CD14-positive monocyte (primary cell): ENCODE measurements around the gene API5. TPM values are rescaled to one million over a fixed set of nuclear protein-coding genes. Genes with fewer than 3 reads are reported as not detected.

Experiments used
- DNase-seq, 3 donors: peaks; one replicate each; pipeline ENCODE4 v3.0.0-alpha.2; 2011 to 2022
- H2AFZ ChIP-seq: 2 replicates; pipeline ENCODE4 v1.6.0; 2012; ENCODE audit warnings: mild to moderate bottlenecking, low read depth, low read length, inconsistent platforms; ENCODE audit not compliant: insufficient read depth, poor library complexity, severe bottlenecking
- H3K27ac ChIP-seq, 2 donors: 1 replicate in 1 of 2; 2 replicates in 1 of 2; pipeline ENCODE4 v1.5.1; 2012 to 2013; ENCODE audit warnings: low read length in 2 of 2, control low read depth in 1 of 2, inconsistent platforms in 1 of 2, low read depth in 1 of 2, mild to moderate bottlenecking in 1 of 2
- H3K27me3 ChIP-seq, 2 donors: one replicate each; pipeline versions ENCODE4 v1.6.0 to v1.6.1; 2011 to 2013; ENCODE audit warnings: low read length in 2 of 2; ENCODE audit not compliant: control insufficient read depth in 2 of 2, insufficient read depth in 2 of 2
- H3K36me3 ChIP-seq, 2 donors: replicated peaks in 1 of 2; 1 replicate in 1 of 2; 2 replicates in 1 of 2; pipeline versions ENCODE4 v1.5.1 to v1.6.1; 2012 to 2013; ENCODE audit warnings: low read length in 2 of 2, control low read depth in 1 of 2, inconsistent platforms in 1 of 2, mild to moderate bottlenecking in 1 of 2; ENCODE audit not compliant: insufficient read depth in 2 of 2, control insufficient read depth in 1 of 2
- H3K4me1 ChIP-seq, 2 donors: 1 replicate in 1 of 2; 2 replicates in 1 of 2; pipeline versions ENCODE4 v1.5.1 to v1.6.1; 2012 to 2013; ENCODE audit warnings: low read length in 2 of 2, control low read depth in 1 of 2, inconsistent platforms in 1 of 2, mild to moderate bottlenecking in 1 of 2, moderate library complexity in 1 of 2; ENCODE audit not compliant: insufficient read depth in 2 of 2, control insufficient read depth in 1 of 2
- H3K4me2 ChIP-seq: replicated peaks from 2 replicates; pipeline ENCODE3; 2012; ENCODE audit warnings: low read length, moderate library complexity, mild to moderate bottlenecking; ENCODE audit not compliant: poor library complexity, severe bottlenecking; ENCODE audit errors: extremely low read depth
- H3K4me3 ChIP-seq, 3 experiments: fragments of 200-600 bp in 1 of 3; sonication (generic) in 1 of 3; replicated peaks in 1 of 3; 1 replicate in 2 of 3; 2 replicates in 1 of 3; pipeline ENCODE4 v1.5.1; 2011 to 2013; ENCODE audit warnings: low read length in 3 of 3, mild to moderate bottlenecking in 3 of 3, control low read depth in 2 of 3, low read depth in 2 of 3, inconsistent platforms in 1 of 3, moderate library complexity in 1 of 3
- H3K79me2 ChIP-seq: 2 replicates; pipeline ENCODE4 v1.6.0; 2012; ENCODE audit warnings: mild to moderate bottlenecking, control low read depth, inconsistent platforms, low read length, moderate library complexity; ENCODE audit not compliant: insufficient read depth
- H3K9ac ChIP-seq: 2 replicates; pipeline ENCODE4 v1.6.0; 2017; ENCODE audit warnings: low read length, mild to moderate bottlenecking; ENCODE audit not compliant: insufficient read depth, poor library complexity, severe bottlenecking
- H3K9me3 ChIP-seq, 2 donors: replicated peaks in 1 of 2; 1 replicate in 1 of 2; 2 replicates in 1 of 2; pipeline versions ENCODE4 v1.5.1 to v1.6.1; 2012 to 2013; ENCODE audit warnings: low read length in 2 of 2, control low read depth in 1 of 2; ENCODE audit not compliant: control insufficient read depth in 1 of 2, insufficient read depth in 1 of 2
- H4K20me1 ChIP-seq: 2 replicates; pipeline ENCODE4 v1.6.0; 2012; ENCODE audit warnings: mild to moderate bottlenecking, low read length, control low read depth, moderate library complexity; ENCODE audit not compliant: insufficient read depth
- H3K27ac Mint-ChIP-seq, 7 donors: one replicate each; pipeline ENCODE4 v1.8.0; 2020; ENCODE audit warnings: mild to moderate bottlenecking in 7 of 7, mixed read lengths in 7 of 7, moderate library complexity in 6 of 7, inconsistent platforms in 2 of 7
- H3K27me3 Mint-ChIP-seq, 3 donors: one replicate each; pipeline ENCODE4 v1.8.0; 2021 to 2022; ENCODE audit warnings: low read depth in 3 of 3, mild to moderate bottlenecking in 3 of 3, mixed read lengths in 3 of 3, moderate library complexity in 3 of 3, inconsistent platforms in 1 of 3
- H3K36me3 Mint-ChIP-seq, 2 donors: one replicate each; pipeline ENCODE4 v1.8.0; 2020; ENCODE audit warnings: mixed read lengths in 2 of 2, inconsistent platforms in 1 of 2, mild to moderate bottlenecking in 1 of 2
- H3K4me1 Mint-ChIP-seq: one replicate; pipeline ENCODE4 v1.8.0; 2020; ENCODE audit warnings: mild to moderate bottlenecking, mixed read lengths
- H3K4me3 Mint-ChIP-seq, 2 donors: one replicate each; pipeline ENCODE4 v1.8.0; 2020; ENCODE audit warnings: mild to moderate bottlenecking in 2 of 2, mixed read lengths in 2 of 2, moderate library complexity in 1 of 2
- H3K9me3 Mint-ChIP-seq, 7 donors: one replicate each; pipeline ENCODE4 v1.8.0; 2020 to 2022; ENCODE audit warnings: mixed read lengths in 7 of 7, mild to moderate bottlenecking in 6 of 7, moderate library complexity in 6 of 7, inconsistent platforms in 2 of 7
- CTCF ChIP-seq: fragments of 200-600 bp; IDR thresholded peaks from one replicate; pipeline ENCODE4 v1.8.0; 2022; ENCODE audit warnings: antibody characterized with exemption, mild to moderate bottlenecking
- WGBS: methylation state at CpG from one replicate; pipeline ENCODE4 v1.1.5; 2013; ENCODE audit warnings: missing lambda C conversion rate; ENCODE audit not compliant: insufficient coverage; 5-methylcytosine and 5-hydroxymethylcytosine counted together
- intact Hi-C, 2 donors: fragments of 100-400 bp; cut with micrococcal nuclease; formaldehyde crosslinking; loops; one replicate each; pipeline versions ENCODE4 v1.15.0 to v1.15.1; 2023
- polyA plus RNA-seq, 3 donors: library from polyadenylated mRNA; depleted of rRNA in 1 of 3; unstranded in 2 of 3; stranded (reverse) in 1 of 3; fragments of 300-500 nt in 2 of 3; fragments of >200 nt in 1 of 3; fragmentation: Illumina TruSeq in 2 of 3; gene quantifications; 1 replicate in 2 of 3; 2 replicates in 1 of 3; pipeline ENCODE4 v1.2.3, GENCODE V29; 2012 to 2021

API5 gene
- polyA plus RNA-seq, 3 donors, result 17.1 to 84.0 (median 65.9) TPM

DNA sequence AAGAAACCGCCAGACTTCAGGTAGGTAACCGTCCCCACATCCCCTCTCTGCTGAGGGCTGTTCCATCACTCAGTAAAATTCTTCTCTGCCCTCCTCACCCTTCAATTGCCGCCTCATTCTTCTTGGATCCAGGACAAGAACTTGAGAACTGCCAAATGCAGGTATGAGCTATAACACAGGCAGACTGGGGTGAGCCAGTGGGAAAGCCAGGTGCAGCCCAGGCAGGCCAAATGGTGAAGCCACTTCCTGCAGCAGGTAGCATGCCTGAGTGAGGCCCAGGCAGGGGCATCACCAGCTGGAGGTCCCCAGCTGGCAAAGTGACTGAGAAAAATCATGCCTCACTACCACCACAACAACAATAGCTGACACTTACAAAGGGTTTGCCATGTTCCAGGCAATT is 22.4 kb upstream of the API5 start:
- H3K4me2 ChIP-seq, result no peak overlapping the region
- WGBS, result 100% methylated on average over 3 of the region's 3 CpGs
- intact Hi-C loops, result no loop called here
- H3K9me3 Mint-ChIP-seq, result peaks cover 0 to 13% (median 8%) of the 10 kb centered on the region in 7 donors
- H3K27me3 Mint-ChIP-seq, result peaks cover 6 to 12% (median 7%) of the 10 kb centered on the region in 3 donors
- no peaks in the 10 kb centered on the region for H3K79me2 ChIP-seq
- H3K27me3 ChIP-seq, result no peaks in the 10 kb centered on the region
- H3K4me1 ChIP-seq, result no peaks in the 10 kb centered on the region
- H2AFZ ChIP-seq, result no peak overlapping the region
- H3K4me1 Mint-ChIP-seq, result no peaks in the 10 kb centered on the region
- DNase-seq, result no peak
- no peak overlapping the region for H3K27ac Mint-ChIP-seq
- no peaks in the 10 kb centered on the region for H3K9me3 ChIP-seq
- H3K36me3 Mint-ChIP-seq, result no peaks in the 10 kb centered on the region
- H4K20me1 ChIP-seq, result no peaks in the 10 kb centered on the region
- no peak overlapping the region for H3K27ac ChIP-seq
- no peak overlapping the region for H3K9ac ChIP-seq
- TF ChIP-seq CTCF, result no peak
- H3K4me3 ChIP-seq, result no peak overlapping the region
- no peak overlapping the region for H3K4me3 Mint-ChIP-seq
- no peaks in the 10 kb centered on the region for H3K36me3 ChIP-seq

GRCh38 chr11:43298397-43298796 is 13.4 kb upstream of the API5 start:
- Histone ChIP-seq H4K20me1 (no peaks in the 10 kb centered on the region), H3K4me1 (no peaks in the 10 kb centered on the region), H2AFZ (peak overlapping the region; percentile 41), H3K4me3 (no peak overlapping the region), H3K27me3 (no peaks in the 10 kb centered on the region), H3K36me3 (no peaks in the 10 kb centered on the region), H3K4me2 (no peak overlapping the region), H3K9me3 (peaks cover 4 to 13% of the 10 kb centered on the region in 2 donors), H3K27ac (no peak overlapping the region), H3K9ac (no peak overlapping the region), H3K79me2 (no peaks in the 10 kb centered on the region)
- H3K36me3 Mint-ChIP-seq, result no peaks in the 10 kb centered on the region
- H3K27ac Mint-ChIP-seq, result no peak overlapping the region
- no peaks in the 10 kb centered on the region for H3K4me1 Mint-ChIP-seq
- H3K4me3 Mint-ChIP-seq, result no peak overlapping the region
- 0% methylated on average over 1 of the region's 7 CpGs for WGBS
- no peak for TF ChIP-seq CTCF
- DNase-seq, result no peak
- intact Hi-C loops, result no loop called here
- H3K27me3 Mint-ChIP-seq, result peaks cover 6 to 7% (median 6%) of the 10 kb centered on the region in 3 donors
- H3K9me3 Mint-ChIP-seq, result peaks cover 3 to 29% (median 17%) of the 10 kb centered on the region in 7 donors
